ENCODE results near the gene NANOS2.
A peak's percentile ranks its signal among the peaks of the same experiment; 100 is the strongest.

The NANOS2 gene

GRCh38 chr19:45887200-45887710 is 27.3 kb downstream of the NANOS2 start:
- Histone ChIP-seq H3K4me3 (ENCODE audit: low read depth in 1 of 2, low read length in 2 of 2) (peak overlapping the region; percentile 73 to 83), H3K9me3 (ENCODE audit: control insufficient read depth in 1 of 2, low read length in 2 of 2) (no peaks in the 10 kb centered on the region), H3K4me1 (ENCODE audit: control insufficient read depth in 1 of 2, insufficient read depth in 2 of 2, low read length in 2 of 2) (peaks cover 3 to 34% of the 10 kb centered on the region in 2 donors), H3K27me3 (ENCODE audit: low read depth, low read length) (no peaks in the 10 kb centered on the region), H3K36me3 (ENCODE audit: control insufficient read depth in 1 of 2, insufficient read depth in 2 of 2, low read length in 2 of 2) (peaks cover 0 to 5% of the 10 kb centered on the region in 2 donors), H3K27ac (ENCODE audit: low read length) (peak overlapping the region; percentile 94)

- H3K27me3 ChIP-seq (ENCODE audit: low read depth, low read length) = no peaks in the 10 kb centered on the region
- peaks cover 3 to 38% of the 10 kb centered on the region in 2 donors for H3K4me1 ChIP-seq (ENCODE audit: control insufficient read depth in 1 of 2, insufficient read depth in 2 of 2, low read length in 2 of 2)
- H3K9me3 ChIP-seq (ENCODE audit: control insufficient read depth in 1 of 2, low read length in 2 of 2) = no peaks in the 10 kb centered on the region
These were observed 28.0 kb downstream of the NANOS2 start for GRCh38 chr19:45886427-45887199.

GRCh38 chr19:45885556-45886426 is 28.8 kb downstream of the NANOS2 start, which contains the start of gene IRF2BP1:
Gene IRF2BP1 (minus strand): TSS chr19:45886141. CDS start chr19:45885774, 367 bp downstream.
- no peaks in the 10 kb centered on the region for H3K9me3 ChIP-seq (ENCODE audit: control insufficient read depth in 1 of 2, low read length in 2 of 2)
- peak within 1 kb of the TSS; percentile 73 to 83 for H3K4me3 ChIP-seq (ENCODE audit: low read depth in 1 of 2, low read length in 2 of 2)
- peaks cover 0 to 5% of the 10 kb centered on the region in 2 donors for H3K36me3 ChIP-seq (ENCODE audit: control insufficient read depth in 1 of 2, insufficient read depth in 2 of 2, low read length in 2 of 2)
- peaks cover 3 to 38% of the 10 kb centered on the region in 2 donors for H3K4me1 ChIP-seq (ENCODE audit: control insufficient read depth in 1 of 2, insufficient read depth in 2 of 2, low read length in 2 of 2)
- peak within 1 kb of the TSS; percentile 94 for H3K27ac ChIP-seq (ENCODE audit: low read length)
- H3K27me3 ChIP-seq (ENCODE audit: low read depth, low read length) = no peaks in the 10 kb centered on the region

More at GRCh38 chr19:45886427-45887199, 28.0 kb downstream of the NANOS2 start:
- Histone ChIP-seq H3K4me3 (ENCODE audit: low read depth in 1 of 2, low read length in 2 of 2) (peak overlapping the region; percentile 73 to 83), H3K27ac (ENCODE audit: low read length) (peak overlapping the region; percentile 94), H3K36me3 (ENCODE audit: control insufficient read depth in 1 of 2, insufficient read depth in 2 of 2, low read length in 2 of 2) (peaks cover 0 to 5% of the 10 kb centered on the region in 2 donors)

GRCh38 chr19:45884682-45885555 is 29.7 kb downstream of the NANOS2 start:
- no peaks in the 10 kb centered on the region for H3K36me3 ChIP-seq (ENCODE audit: control insufficient read depth in 1 of 2, insufficient read depth in 2 of 2, low read length in 2 of 2)
- peak overlapping the region; percentile 42 to 83 for H3K4me3 ChIP-seq (ENCODE audit: low read depth in 1 of 2, low read length in 2 of 2)
- peaks cover 3 to 38% of the 10 kb centered on the region in 2 donors for H3K4me1 ChIP-seq (ENCODE audit: control insufficient read depth in 1 of 2, insufficient read depth in 2 of 2, low read length in 2 of 2)
- H3K9me3 ChIP-seq (ENCODE audit: control insufficient read depth in 1 of 2, low read length in 2 of 2) = no peaks in the 10 kb centered on the region
- no peaks in the 10 kb centered on the region for H3K27me3 ChIP-seq (ENCODE audit: low read depth, low read length)
- no peak overlapping the region for H3K27ac ChIP-seq (ENCODE audit: low read length)

- peak overlapping the region in 1 of 2 donors; percentile 83 for H3K4me3 ChIP-seq (ENCODE audit: low read depth in 1 of 2, low read length in 2 of 2)
- no peak overlapping the region for H3K27ac ChIP-seq (ENCODE audit: low read length)
These were observed 30.5 kb downstream of the NANOS2 start for GRCh38 chr19:45883881-45884681.

GRCh38 chr19:45883586-45883880 is 31.0 kb downstream of the NANOS2 start:
- no peak overlapping the region for H3K27ac ChIP-seq (ENCODE audit: low read length)
- peak overlapping the region in 1 of 2 donors; percentile 83 for H3K4me3 ChIP-seq (ENCODE audit: low read depth in 1 of 2, low read length in 2 of 2)
- H3K36me3 ChIP-seq (ENCODE audit: control insufficient read depth in 1 of 2, insufficient read depth in 2 of 2, low read length in 2 of 2) = no peaks in the 10 kb centered on the region
- H3K4me1 ChIP-seq (ENCODE audit: control insufficient read depth in 1 of 2, insufficient read depth in 2 of 2, low read length in 2 of 2) = peaks cover 3 to 38% of the 10 kb centered on the region in 2 donors
- no peaks in the 10 kb centered on the region for H3K27me3 ChIP-seq (ENCODE audit: low read depth, low read length)
- no peaks in the 10 kb centered on the region for H3K9me3 ChIP-seq (ENCODE audit: control insufficient read depth in 1 of 2, low read length in 2 of 2)

More at GRCh38 chr19:45883881-45884681, 30.5 kb downstream of the NANOS2 start:
- H3K4me1 ChIP-seq (ENCODE audit: control insufficient read depth in 1 of 2, insufficient read depth in 2 of 2, low read length in 2 of 2) = peaks cover 3 to 38% of the 10 kb centered on the region in 2 donors
- H3K27me3 ChIP-seq (ENCODE audit: low read depth, low read length) = no peaks in the 10 kb centered on the region
- H3K9me3 ChIP-seq (ENCODE audit: control insufficient read depth in 1 of 2, low read length in 2 of 2) = no peaks in the 10 kb centered on the region
- H3K36me3 ChIP-seq (ENCODE audit: control insufficient read depth in 1 of 2, insufficient read depth in 2 of 2, low read length in 2 of 2) = no peaks in the 10 kb centered on the region

GRCh38 chr19:45882652-45883585 is 31.7 kb downstream of the NANOS2 start:
- Histone ChIP-seq H3K4me1 (ENCODE audit: control insufficient read depth in 1 of 2, insufficient read depth in 2 of 2, low read length in 2 of 2) (peaks cover 3 to 38% of the 10 kb centered on the region in 2 donors), H3K4me3 (ENCODE audit: low read depth in 1 of 2, low read length in 2 of 2) (peak overlapping the region; percentile 10 to 55), H3K9me3 (ENCODE audit: control insufficient read depth in 1 of 2, low read length in 2 of 2) (no peaks in the 10 kb centered on the region), H3K27me3 (ENCODE audit: low read depth, low read length) (no peaks in the 10 kb centered on the region), H3K36me3 (ENCODE audit: control insufficient read depth in 1 of 2, insufficient read depth in 2 of 2, low read length in 2 of 2) (no peaks in the 10 kb centered on the region), H3K27ac (ENCODE audit: low read length) (peak overlapping the region; percentile 68)

- H3K9me3 ChIP-seq (ENCODE audit: control insufficient read depth in 1 of 2, low read length in 2 of 2) = no peaks in the 10 kb centered on the region
- peak overlapping the region; percentile 68 for H3K27ac ChIP-seq (ENCODE audit: low read length)
- peak overlapping the region; percentile 10 to 30 for H3K4me3 ChIP-seq (ENCODE audit: low read depth in 1 of 2, low read length in 2 of 2)
- no peaks in the 10 kb centered on the region for H3K27me3 ChIP-seq (ENCODE audit: low read depth, low read length)
- peaks cover 3 to 43% of the 10 kb centered on the region in 2 donors for H3K4me1 ChIP-seq (ENCODE audit: control insufficient read depth in 1 of 2, insufficient read depth in 2 of 2, low read length in 2 of 2)
- no peaks in the 10 kb centered on the region for H3K36me3 ChIP-seq (ENCODE audit: control insufficient read depth in 1 of 2, insufficient read depth in 2 of 2, low read length in 2 of 2)
These were observed 32.6 kb downstream of the NANOS2 start for GRCh38 chr19:45881909-45882528.
